ENCODE data around the gene AIMP1.

Gene AIMP1

DNA sequence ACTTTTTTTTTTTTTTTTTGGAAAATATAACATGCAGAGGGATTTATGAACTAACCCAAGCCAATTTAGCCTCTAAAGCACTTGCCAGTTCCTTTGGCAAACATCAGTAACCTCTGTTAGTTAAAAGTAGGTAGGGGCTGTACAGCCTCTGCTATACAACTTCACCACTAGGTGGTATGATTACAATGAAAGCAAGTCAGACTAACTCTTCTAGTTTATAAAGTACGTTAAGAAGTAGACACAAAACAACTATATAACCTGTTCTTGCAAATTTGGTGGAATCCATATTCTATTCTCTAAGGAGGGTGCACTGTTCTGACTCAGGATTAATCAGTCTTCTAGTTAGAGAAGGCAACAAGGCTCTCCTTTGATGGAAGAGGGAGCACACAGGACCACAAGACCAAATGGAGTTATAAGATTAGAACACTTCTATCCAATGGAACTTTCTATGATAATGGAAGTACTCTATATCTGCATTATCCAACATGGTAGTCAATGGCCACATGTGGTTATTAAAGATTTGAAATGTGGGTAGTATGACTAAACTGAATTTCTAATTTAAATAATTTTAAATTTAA is 12.8 kb downstream of the AIMP1 start:
- Histone ChIP-seq H3K9me3 (replicated peaks in 1 of 11) (no peaks in the 10 kb centered on the region), H3K27ac (no peak overlapping the region), H4K20me1 (peaks cover 0 to 23% (median 5%) of the 10 kb centered on the region in 11 experiments; a peak in 8 of 22 replicates), H3K27me3 (no peaks in the 10 kb centered on the region), H3K4me1 (no peaks in the 10 kb centered on the region; a peak in 1 of 20 replicates), H3K4me2 (no peak overlapping the region), H3K9ac (no peak overlapping the region), H3K4me3 (no peak overlapping the region), H3K36me3 (peaks cover 75 to 98% (median 90%) of the 10 kb centered on the region in 11 experiments)
- no peak for TF ChIP-seq Cebpa-rat (IDR thresholded peaks at IDR 0.05)

DNA sequence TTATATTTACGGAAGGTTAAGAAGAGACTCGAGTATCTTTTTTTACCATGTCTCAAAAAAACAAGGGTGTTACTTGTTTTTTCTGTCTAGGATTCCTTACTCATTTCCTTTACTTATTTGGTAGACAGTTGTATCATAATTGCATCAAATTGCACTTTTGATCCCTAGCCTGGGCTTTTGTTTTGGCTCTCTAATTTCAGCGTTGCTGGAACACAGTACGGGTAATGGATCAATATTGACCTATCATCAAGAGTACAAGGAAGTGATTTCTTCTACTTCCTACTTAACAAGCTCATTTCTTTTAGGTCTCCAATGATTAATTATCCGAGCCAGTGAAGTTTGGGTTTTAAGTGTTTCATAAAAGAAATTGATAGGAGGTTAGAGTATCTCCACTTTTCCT is 16.8 kb downstream of the AIMP1 start:
- H3K27me3 ChIP-seq = no peaks in the 10 kb centered on the region
- H3K27ac ChIP-seq = no peak overlapping the region
- peaks cover 11 to 19% (median 16%) of the 10 kb centered on the region in 11 experiments; a peak in 20 of 22 replicates for H3K9me3 ChIP-seq (replicated peaks in 1 of 11)
- H3K36me3 ChIP-seq = peaks cover 85 to 100% (median 93%) of the 10 kb centered on the region in 11 experiments
- H3K4me2 ChIP-seq = no peak overlapping the region
- no peaks in the 10 kb centered on the region for H3K4me1 ChIP-seq
- peaks cover 0 to 18% (median 4%) of the 10 kb centered on the region in 11 experiments; a peak in 8 of 22 replicates for H4K20me1 ChIP-seq
- no peak overlapping the region for H3K4me3 ChIP-seq
- H3K9ac ChIP-seq = no peak overlapping the region
- no peak for TF ChIP-seq Cebpa-rat (IDR thresholded peaks at IDR 0.05)

DNA sequence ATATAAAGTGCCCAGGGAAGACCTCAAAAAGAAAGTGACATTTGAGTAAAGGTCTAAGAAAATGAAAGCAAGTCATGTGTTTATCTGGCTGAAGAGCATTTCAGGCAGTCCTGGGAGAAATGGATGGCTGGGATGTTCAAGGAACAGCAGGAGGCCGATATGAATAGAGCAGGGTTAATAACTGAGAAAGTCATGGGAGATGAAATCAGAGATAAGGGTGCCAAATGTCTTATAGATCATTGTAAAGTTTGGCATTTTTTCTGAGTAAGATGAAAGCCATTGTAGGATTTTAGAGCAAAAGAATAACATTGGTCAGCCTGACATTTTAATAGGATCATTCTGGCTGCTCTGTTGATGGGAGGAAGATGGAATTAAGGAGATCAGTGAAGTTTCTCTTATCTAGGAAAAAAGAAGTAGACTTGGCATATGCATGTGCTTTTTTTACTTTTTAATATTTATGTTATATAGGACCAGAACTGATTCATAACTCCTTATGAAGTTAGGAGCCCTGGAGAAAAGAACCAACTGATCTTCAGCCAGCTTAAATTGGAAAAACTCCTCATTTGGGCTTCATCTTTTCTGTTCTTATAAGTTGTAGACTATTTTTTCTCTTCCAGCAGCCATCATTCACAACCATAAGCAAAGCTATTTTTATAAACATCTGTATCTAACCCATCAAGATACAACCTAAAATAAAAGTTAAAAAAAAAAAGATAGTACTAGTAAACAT is 18.6 kb downstream of the AIMP1 start:
- Histone ChIP-seq H3K27ac (no peak overlapping the region), H3K9ac (no peak overlapping the region), H3K36me3 (peaks cover 87 to 100% (median 93%) of the 10 kb centered on the region in 11 experiments), H3K27me3 (no peaks in the 10 kb centered on the region), H3K4me1 (no peaks in the 10 kb centered on the region), H3K4me2 (no peak overlapping the region), H4K20me1 (peaks cover 0 to 10% (median 0%) of the 10 kb centered on the region in 11 experiments; a peak in 7 of 22 replicates), H3K9me3 (replicated peaks in 1 of 11) (peaks cover 27 to 35% (median 30%) of the 10 kb centered on the region in 11 experiments), H3K4me3 (no peak overlapping the region)
- TF ChIP-seq Cebpa-rat (IDR thresholded peaks at IDR 0.05) = no peak

DNA sequence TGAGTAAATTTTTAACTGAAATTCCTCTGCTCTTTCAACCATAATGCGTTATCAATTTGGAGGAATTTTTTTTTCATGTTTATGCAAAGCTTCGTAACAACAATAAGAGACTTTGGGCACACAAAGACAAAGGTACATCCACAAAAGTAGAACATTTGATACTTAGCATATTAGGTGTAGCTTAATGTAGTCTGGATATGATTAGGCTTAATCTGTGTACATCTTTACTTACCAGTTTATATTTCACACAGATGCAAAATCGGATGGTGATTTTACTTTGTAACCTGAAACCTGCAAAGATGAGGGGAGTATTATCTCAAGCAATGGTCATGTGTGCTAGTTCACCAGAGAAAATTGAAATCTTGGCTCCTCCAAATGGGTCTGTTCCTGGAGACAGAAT is 20.3 kb downstream of the AIMP1 start:
- peaks cover 42 to 51% (median 46%) of the 10 kb centered on the region in 11 experiments for H3K9me3 ChIP-seq (replicated peaks in 1 of 11)
- H3K4me1 ChIP-seq = no peaks in the 10 kb centered on the region
- no peaks in the 10 kb centered on the region for H3K27me3 ChIP-seq
- no peak for TF ChIP-seq Cebpa-rat (IDR thresholded peaks at IDR 0.05)
- no peak overlapping the region for H3K4me2 ChIP-seq
- no peak overlapping the region; a peak in 1 of 20 replicates for H3K4me3 ChIP-seq
- peaks cover 0 to 14% (median 8%) of the 10 kb centered on the region in 11 experiments; a peak in 9 of 22 replicates for H4K20me1 ChIP-seq
- no peak overlapping the region for H3K9ac ChIP-seq
- peaks cover 90 to 100% (median 94%) of the 10 kb centered on the region in 11 experiments for H3K36me3 ChIP-seq
- H3K27ac ChIP-seq = no peak overlapping the region

DNA sequence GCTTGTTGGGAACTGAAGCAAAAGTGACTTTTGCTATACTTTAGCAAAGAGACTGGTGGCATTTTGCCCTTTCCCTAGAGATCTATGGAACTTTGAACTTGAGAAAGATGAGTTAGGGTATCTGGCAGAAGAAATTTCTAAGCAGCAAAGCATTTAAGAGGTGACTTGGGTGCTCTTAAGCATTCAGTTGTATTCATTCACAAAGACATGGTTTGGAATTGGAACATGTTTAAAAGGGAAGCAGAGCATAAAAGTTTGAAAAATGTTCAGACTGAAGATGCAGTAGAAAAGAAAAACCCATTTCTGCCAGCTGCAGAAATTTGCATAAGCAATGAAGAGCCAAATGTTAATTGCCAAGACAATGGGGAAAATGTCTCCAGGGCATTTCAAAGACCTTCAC is 21.6 kb downstream of the AIMP1 start:
- no peak for TF ChIP-seq Cebpa-rat (IDR thresholded peaks at IDR 0.05)
- H3K27me3 ChIP-seq = no peaks in the 10 kb centered on the region
- no peak overlapping the region for H3K27ac ChIP-seq
- peaks cover 0 to 27% (median 20%) of the 10 kb centered on the region in 11 experiments; a peak in 12 of 22 replicates for H4K20me1 ChIP-seq
- peaks cover 90 to 100% (median 99%) of the 10 kb centered on the region in 11 experiments for H3K36me3 ChIP-seq
- H3K9me3 ChIP-seq (replicated peaks in 1 of 11) = peaks cover 42 to 51% (median 48%) of the 10 kb centered on the region in 11 experiments
- H3K4me1 ChIP-seq = no peaks in the 10 kb centered on the region
- H3K4me2 ChIP-seq = no peak overlapping the region
- H3K9ac ChIP-seq = no peak overlapping the region
- no peak overlapping the region for H3K4me3 ChIP-seq

DNA sequence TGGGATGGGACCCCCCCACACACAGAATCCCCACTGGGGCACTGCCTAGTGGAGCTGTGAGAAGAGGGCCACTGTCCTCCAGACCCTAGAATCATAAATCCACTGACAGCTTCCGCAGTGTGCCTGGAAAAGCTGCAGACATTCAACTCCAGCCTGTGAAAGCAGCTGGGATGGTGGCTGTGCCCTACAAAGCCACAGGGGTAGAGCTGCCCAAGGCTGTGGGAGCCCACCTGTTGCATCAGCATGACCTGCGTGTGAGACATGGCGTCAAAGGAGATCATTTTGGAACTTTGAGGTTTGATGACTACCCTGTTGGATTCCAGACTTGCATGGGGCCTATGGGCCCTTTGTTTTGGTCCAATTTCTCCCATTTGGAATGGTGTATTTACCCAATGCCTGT is 22.3 kb downstream of the AIMP1 start:
- Histone ChIP-seq H3K4me2 (no peak overlapping the region), H3K9ac (no peak overlapping the region), H4K20me1 (peaks cover 0 to 35% (median 23%) of the 10 kb centered on the region in 11 experiments; a peak in 12 of 22 replicates), H3K27me3 (no peaks in the 10 kb centered on the region), H3K4me3 (no peak overlapping the region), H3K36me3 (peaks cover 88 to 100% (median 98%) of the 10 kb centered on the region in 11 experiments), H3K27ac (no peak overlapping the region), H3K9me3 (replicated peaks in 1 of 11) (peaks cover 42 to 51% (median 48%) of the 10 kb centered on the region in 11 experiments), H3K4me1 (no peaks in the 10 kb centered on the region)
- no peak for TF ChIP-seq Cebpa-rat (IDR thresholded peaks at IDR 0.05)

DNA sequence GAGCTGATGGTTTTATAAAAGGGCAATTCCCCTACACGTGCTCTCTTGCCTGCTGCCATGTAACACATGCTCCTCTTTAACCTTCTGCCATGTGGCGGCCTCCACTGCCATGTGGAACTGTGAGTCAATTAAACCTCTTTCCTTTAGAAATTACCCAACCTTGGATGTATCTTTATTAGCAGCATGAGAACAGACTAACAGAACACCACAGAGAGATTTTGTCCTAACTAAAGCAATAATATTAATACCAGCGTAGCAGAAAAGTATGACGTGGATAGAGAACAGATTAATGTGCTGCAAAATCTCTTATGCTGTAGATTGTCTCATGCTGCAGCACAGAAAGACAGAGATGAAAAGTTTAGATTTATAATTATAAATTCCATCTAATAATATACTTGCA is 23.1 kb downstream of the AIMP1 start:
- Histone ChIP-seq H3K4me2 (no peak overlapping the region), H3K9me3 (replicated peaks in 1 of 11) (peaks cover 42 to 51% (median 48%) of the 10 kb centered on the region in 11 experiments), H3K27me3 (no peaks in the 10 kb centered on the region), H3K4me1 (no peaks in the 10 kb centered on the region), H3K27ac (no peak overlapping the region), H3K4me3 (no peak overlapping the region), H3K9ac (no peak overlapping the region), H3K36me3 (peaks cover 88 to 100% (median 98%) of the 10 kb centered on the region in 11 experiments), H4K20me1 (peaks cover 0 to 42% (median 29%) of the 10 kb centered on the region in 11 experiments; a peak in 13 of 22 replicates)
- TF ChIP-seq Cebpa-rat (IDR thresholded peaks at IDR 0.05) = no peak

DNA sequence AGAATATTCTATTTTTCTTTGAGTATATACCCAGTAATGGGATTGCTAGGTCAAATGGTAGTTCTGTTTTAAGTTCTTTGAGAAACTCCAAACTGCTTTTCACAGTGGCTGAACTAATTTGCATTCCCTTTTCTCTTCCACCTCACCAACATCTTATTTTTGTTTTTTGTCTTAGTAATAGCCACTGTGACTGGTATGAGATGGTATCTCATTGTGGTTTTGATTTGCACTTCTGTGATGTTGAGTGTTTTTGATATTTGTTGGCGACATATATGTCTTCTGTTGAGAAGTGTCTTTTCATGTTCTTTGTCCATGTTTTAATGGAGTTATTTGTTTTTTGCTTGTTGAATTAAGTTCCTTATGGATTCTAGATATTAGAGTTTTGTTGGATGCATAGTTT is 24.4 kb downstream of the AIMP1 start:
- H3K27me3 ChIP-seq = no peaks in the 10 kb centered on the region
- H3K4me2 ChIP-seq = no peak overlapping the region
- no peaks in the 10 kb centered on the region for H3K4me1 ChIP-seq
- peaks cover 82 to 97% (median 95%) of the 10 kb centered on the region in 11 experiments for H3K36me3 ChIP-seq
- peaks cover 0 to 52% (median 36%) of the 10 kb centered on the region in 11 experiments; a peak in 13 of 22 replicates for H4K20me1 ChIP-seq
- no peak for TF ChIP-seq Cebpa-rat (IDR thresholded peaks at IDR 0.05)
- H3K4me3 ChIP-seq = no peak overlapping the region
- H3K9ac ChIP-seq = no peak overlapping the region
- H3K9me3 ChIP-seq (replicated peaks in 1 of 11) = peaks cover 42 to 51% (median 48%) of the 10 kb centered on the region in 11 experiments
- H3K27ac ChIP-seq = no peak overlapping the region

DNA sequence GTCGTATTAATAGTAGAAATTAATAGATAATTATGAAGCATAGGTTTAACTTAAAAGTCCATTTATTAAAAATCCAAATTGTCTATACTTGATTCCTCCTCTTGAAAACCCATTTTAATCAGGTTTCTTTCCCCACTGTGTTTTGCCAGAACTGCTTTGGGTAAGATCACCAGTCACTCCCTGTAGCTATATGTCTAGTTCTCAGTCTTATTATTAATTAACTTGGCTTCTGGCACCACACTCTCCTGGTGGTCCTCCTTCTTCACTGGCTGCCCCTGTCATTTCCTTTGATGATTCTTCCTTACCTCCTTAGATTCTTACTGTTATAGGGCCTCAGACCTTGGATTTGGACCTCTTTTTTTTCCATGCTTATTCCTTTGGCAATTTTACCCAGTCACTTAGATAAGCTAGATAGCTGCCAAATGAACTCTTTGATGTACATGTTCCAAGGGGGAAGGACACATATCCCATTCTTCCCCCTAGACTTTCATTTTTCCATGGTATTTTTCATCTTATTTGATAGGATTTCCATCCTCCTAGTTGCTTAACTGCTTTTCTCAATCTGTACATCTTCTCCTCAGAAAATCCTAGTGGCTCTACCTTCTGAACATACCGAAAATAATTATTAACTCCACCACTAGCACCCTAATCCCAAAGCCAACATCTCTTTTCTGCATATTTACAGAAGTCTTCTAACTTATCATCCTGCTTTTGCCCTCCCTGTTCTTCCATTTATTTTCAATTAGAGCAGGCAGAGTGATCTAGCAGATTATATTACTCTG is 27.7 kb downstream of the AIMP1 start:
- H4K20me1 ChIP-seq = peaks cover 0 to 50% (median 36%) of the 10 kb centered on the region in 11 experiments; a peak in 13 of 22 replicates
- no peak overlapping the region for H3K27ac ChIP-seq
- H3K36me3 ChIP-seq = peaks cover 77 to 96% (median 88%) of the 10 kb centered on the region in 11 experiments

More for the DNA sequence above, 27.7 kb downstream of the AIMP1 start:
- H3K4me1 ChIP-seq = no peaks in the 10 kb centered on the region
- peaks cover 17 to 28% (median 24%) of the 10 kb centered on the region in 11 experiments; a peak in 21 of 22 replicates for H3K9me3 ChIP-seq (replicated peaks in 1 of 11)
- H3K9ac ChIP-seq = no peak overlapping the region
- no peaks in the 10 kb centered on the region for H3K27me3 ChIP-seq
- H3K4me2 ChIP-seq = no peak overlapping the region
- no peak overlapping the region for H3K4me3 ChIP-seq
- TF ChIP-seq Cebpa-rat (IDR thresholded peaks at IDR 0.05) = no peak
